ENCODE data around the gene TENM3. TPM values are rescaled to one million over a fixed set of nuclear protein-coding genes. Genes with fewer than 3 reads are reported as not detected.
"Not testable (repeated sequence)": the region's sequence is repeated elsewhere in the genome, so short reads cannot be mapped to it uniquely, and the experiment has no call there.

The TENM3 gene
- total RNA-seq, 1 donor from 2014 or later: not detected

DNA sequence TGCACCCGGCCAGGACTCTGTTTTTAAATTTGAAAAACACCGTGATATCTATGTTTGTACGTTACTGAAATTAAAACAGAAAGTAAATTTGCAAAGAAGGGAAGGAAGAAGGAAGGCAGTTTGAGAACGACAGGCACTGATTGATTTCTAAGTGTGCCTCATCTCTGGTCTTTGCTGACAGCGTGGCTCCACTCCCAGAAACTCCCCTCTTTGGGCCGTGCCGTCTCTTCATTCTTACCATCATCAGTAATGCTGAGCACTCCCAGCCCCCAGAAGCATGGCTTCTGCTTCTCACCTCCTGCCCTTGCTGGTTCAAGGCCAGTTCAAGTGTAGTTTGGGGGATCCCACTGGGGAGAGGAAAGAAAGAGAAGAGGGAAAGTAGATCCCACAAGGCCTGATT lies 85.3 kb downstream of the TENM3 start:
- intact Hi-C loops (cut with micrococcal nuclease): no loop called here

DNA sequence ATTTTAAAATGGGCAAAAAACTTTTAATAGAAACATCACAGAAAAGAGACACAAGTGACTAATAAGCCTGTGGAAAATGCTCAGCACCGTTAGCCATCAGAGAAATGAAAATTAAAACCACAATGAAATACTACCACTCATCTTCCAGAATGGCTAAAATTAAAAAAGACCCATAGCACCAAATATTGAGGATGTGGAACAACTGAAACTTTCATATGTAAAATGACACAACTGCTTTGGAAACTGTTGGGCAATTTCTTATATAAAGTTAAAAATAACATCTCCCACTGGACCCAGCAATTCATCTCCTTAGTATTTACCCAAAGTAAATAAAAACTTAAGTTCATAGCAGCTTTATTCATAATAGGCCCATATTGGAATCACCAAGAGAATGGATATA lies 94.2 kb downstream of the TENM3 start:
- intact Hi-C loops (cut with micrococcal nuclease): no loop called here

- intact Hi-C loops (cut with micrococcal nuclease): no loop called here
Measured at GRCh38 chr4:182338063-182338462, 94.9 kb downstream of the TENM3 start.

GRCh38 chr4:182338746-182339145 lies 95.5 kb downstream of the TENM3 start:
- intact Hi-C loops (cut with micrococcal nuclease): no loop called here

GRCh38 chr4:182339221-182339641 lies 96.0 kb downstream of the TENM3 start:
- intact Hi-C loops (cut with micrococcal nuclease): no loop called here

GRCh38 chr4:182343453-182343852 lies 100.3 kb downstream of the TENM3 start:
- intact Hi-C loops (cut with micrococcal nuclease): no loop called here

DNA sequence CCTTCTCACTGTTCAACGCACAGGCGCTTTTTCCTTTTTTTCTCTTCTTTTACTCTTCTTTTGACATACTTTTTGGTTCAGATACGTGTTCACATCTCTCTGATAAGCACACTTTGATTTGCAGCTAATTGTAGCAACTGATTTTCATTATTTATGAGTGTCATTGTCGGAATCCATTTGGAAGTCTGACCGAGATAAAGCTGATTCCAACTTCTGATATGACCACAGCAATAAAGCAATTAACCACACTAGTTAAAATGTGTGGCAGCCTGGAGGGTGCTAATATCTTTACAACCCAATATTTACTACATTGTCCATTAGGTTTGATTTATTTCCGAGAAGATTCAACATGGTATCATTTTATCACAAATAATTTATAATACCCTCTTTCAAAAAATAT lies 101.8 kb downstream of the TENM3 start:
- intact Hi-C loops (cut with micrococcal nuclease): no loop called here

DNA sequence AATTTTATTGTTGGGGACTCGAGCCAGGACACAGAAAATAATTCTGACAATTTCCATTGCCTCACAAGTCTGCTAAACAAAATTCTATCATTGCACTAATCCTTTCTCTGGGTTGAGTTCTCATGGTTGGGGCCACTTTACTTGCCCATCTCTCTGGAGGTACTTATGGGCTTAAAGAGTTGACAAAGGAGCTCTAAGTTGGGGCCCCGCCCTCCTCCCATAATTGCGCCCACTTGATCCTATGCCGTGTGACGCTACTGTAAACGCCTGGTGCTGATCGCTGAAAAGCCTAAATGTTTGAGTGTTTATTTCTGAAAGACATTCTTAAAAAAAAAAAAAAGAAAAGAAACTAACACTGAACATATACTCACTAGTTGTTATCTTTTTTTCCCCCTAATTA lies 103.0 kb downstream of the TENM3 start:
- intact Hi-C loops (cut with micrococcal nuclease): no loop called here

DNA sequence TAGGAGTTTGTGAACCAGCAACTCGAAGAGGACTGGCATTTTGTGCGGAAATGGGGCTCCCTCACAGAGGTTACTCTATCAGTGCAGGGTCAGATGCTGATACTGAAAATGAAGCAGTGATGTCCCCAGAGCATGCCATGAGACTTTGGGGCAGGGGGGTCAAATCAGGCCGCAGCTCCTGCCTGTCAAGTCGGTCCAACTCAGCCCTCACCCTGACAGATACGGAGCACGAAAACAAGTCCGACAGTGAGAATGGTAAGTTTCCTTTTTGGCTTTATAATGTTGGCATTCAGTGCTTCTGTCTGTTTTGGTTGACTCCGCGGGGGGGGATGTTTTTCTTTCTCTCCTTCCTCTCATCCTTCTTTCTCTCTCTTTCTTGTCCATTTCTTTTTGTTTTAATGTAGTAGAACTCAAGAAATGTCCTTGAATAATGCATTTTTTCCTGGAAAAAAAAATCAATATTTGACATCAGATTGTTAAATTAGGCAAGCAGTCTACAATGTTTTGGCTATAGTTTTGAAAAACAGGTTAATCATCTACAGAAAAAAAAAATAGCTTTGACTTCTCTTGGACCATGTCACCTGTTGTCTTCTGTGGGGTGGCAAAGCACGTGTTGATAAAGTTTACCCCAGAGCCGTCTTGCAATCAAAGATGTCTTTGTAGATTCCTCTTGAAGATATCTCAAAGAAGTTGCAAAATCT lies 103.6 kb downstream of the TENM3 start:
- intact Hi-C loops (cut with micrococcal nuclease): no loop called here

DNA sequence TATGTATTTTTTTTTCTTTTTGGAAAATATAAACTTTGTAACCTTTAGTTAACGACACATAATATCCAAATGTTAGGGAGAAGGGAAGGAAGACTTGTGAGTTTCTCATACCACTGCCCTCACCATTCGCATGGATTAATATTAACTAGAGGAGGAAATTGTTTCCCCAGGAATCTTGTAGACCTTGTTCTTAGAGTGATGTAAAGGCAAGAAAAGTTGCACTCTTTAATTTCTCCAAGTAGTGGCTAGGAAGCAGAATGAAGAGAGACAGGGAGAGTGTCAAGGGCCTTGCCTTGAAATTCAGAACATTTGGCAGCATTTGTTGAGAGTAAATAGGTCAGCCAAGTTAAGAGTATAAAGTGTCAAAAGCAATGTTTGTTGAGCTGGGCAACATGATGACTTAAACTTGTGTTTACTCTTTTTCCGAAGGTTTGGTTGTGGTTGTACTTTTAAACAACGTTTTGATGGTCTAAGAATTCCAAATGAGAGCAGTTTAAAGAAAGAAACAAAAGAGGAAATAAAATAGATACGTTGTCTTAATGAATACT lies 105.7 kb downstream of the TENM3 start:
- intact Hi-C loops (cut with micrococcal nuclease): no loop called here

- intact Hi-C loops (cut with micrococcal nuclease): no loop called here
Measured at GRCh38 chr4:182350041-182350440, 106.8 kb downstream of the TENM3 start.

GRCh38 chr4:182351485-182351884 lies 108.3 kb downstream of the TENM3 start:
- intact Hi-C loops (cut with micrococcal nuclease): no loop called here

- intact Hi-C loops (cut with micrococcal nuclease): no loop called here
Measured at GRCh38 chr4:182354106-182354505, 110.9 kb downstream of the TENM3 start.

- intact Hi-C loops (cut with micrococcal nuclease): no loop called here
Measured at GRCh38 chr4:182354867-182355266, 111.7 kb downstream of the TENM3 start.

- intact Hi-C loops (cut with micrococcal nuclease): no loop called here
Measured at GRCh38 chr4:182367153-182367552, 124.0 kb downstream of the TENM3 start.

DNA sequence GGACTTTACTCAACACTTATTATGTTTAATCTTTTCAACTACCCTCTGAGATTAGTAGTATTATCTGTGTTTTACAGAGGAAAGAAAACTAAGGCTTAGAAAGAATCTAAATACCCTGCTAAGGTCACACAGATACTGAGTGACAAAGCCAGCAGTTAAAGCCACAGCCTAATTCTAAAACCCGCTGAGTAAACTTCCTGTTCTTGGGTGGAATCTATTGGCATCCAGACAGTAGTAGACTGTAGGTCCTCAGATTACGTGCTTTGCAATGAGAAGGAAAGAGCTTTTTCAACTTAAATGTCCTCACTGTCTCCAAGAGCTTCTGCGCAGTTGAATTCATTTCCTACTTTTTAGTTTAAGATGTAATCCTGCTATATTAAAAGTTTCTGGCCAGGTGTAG lies 126.0 kb downstream of the TENM3 start:
- intact Hi-C loops (cut with micrococcal nuclease): no loop called here

- intact Hi-C loops (cut with micrococcal nuclease): no loop called here
Measured at GRCh38 chr4:182370491-182370890, 127.3 kb downstream of the TENM3 start.

- intact Hi-C loops (cut with micrococcal nuclease): no loop called here
Measured at GRCh38 chr4:182380771-182381181, 137.6 kb downstream of the TENM3 start.

- intact Hi-C loops (cut with micrococcal nuclease): no loop called here
Measured at GRCh38 chr4:182382941-182383340, 139.7 kb downstream of the TENM3 start.

- intact Hi-C loops (cut with micrococcal nuclease): no loop called here
Measured at GRCh38 chr4:182384631-182385091, 141.5 kb downstream of the TENM3 start.

DNA sequence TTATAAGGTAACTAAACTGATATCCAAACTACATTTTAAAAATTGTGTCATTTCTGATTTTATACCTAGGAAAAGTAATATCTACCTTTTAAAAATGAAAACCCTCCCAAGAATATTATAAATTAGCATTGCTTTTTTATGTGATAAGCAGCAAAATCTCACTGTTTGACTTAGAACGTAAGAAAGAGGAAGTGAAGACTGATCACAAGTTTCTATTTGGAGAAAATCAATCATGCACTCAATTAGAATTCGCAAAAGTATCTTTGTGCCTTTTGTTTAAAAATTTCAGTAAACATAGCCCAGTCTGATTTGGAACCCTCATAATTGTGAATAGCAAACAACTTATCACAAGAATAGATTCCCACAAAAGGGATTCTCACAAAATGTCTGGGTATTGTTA lies 142.7 kb downstream of the TENM3 start:
- intact Hi-C loops (cut with micrococcal nuclease): no loop called here

DNA sequence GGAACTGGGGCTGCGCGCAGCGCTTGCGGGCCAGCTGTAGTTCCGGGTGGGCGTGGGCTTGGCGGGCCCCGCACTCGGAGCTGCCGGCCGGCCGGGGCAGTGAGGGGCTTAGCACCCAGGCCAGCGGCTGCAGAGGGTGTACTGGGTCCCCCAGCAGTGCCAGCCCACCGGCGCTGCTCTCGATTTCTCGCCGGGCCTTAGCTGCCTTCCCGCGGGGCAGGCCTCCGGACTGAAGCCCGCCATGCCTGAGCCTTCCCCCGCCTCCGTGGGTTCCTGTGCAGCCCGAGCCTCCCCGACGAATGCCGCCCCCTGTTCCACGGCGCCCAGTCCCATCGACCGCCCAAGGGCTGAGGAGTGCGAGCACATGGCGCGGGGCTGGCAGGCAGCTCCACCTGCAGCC lies 143.4 kb downstream of the TENM3 start:
- intact Hi-C loops (cut with micrococcal nuclease): not testable (repeated sequence)

DNA sequence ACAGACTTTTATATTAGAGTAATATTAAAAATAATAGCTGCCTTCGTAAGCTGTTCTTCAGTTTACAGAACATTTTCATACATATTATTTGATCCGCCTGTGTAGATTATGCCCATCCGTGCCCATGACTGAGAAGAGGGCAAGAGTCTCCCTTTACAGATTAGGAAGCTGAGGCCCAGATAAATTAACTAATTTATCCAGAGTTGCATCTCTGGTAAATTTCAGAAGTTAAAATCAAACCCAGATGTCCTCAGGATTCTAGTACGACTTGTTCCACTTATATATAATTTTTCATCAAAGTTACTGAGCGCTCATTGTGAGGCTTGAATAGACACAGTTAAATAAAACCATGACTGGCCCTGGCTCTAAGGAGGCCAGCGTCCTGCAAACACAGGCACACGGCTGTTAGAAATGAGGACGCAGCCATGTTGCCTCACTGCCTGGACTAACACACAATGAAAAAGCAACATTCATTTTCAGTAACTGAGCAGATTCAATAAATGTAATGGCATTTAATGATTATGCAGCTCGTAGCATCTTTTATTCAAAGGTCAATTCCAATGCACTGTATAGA lies 148.0 kb downstream of the TENM3 start:
- intact Hi-C loops (cut with micrococcal nuclease): no loop called here

Measured in T-helper 1 cell treated with Interleukin-12 subunit alpha and Interleukin-12 subunit beta and Interleukin-4 antibody, amounts not matched to agents 30 ng/mL and 1 ng/mL, for 36 hours (primary cell).